Right atrium auricular region (tissue), 2 donors: ENCODE results near the gene INSIG1. TPM values are rescaled to one million over a fixed set of nuclear protein-coding genes. Genes with fewer than 3 reads are reported as not detected.

ENCODE experiments used
- DNase-seq: peaks from one replicate; pipeline ENCODE4 v3.0.0-alpha.2; 2019; ENCODE audit warnings: low spot score
- H3K27ac ChIP-seq, 2 donors: fragments of 200-600 bp; sonication (generic); 1 replicate in 1 of 2; 2 replicates in 1 of 2; pipeline ENCODE4 v1.5.1; 2016 to 2019
- H3K27me3 ChIP-seq, 2 donors: fragments of 200-600 bp; sonication (generic); one replicate each; pipeline versions ENCODE4 v1.5.1 to v1.6.0; 2017 to 2019
- H3K36me3 ChIP-seq: fragments of 200-600 bp; sonication (generic); one replicate; pipeline ENCODE4 v1.5.1; 2016
- H3K4me1 ChIP-seq, 2 donors: fragments of 200-600 bp; sonication (generic); one replicate each; pipeline versions ENCODE4 v1.5.1 to v1.6.0; 2017 to 2019
- H3K4me3 ChIP-seq, 2 donors: fragments of 200-600 bp; sonication (generic); 1 replicate in 1 of 2; 2 replicates in 1 of 2; pipeline ENCODE4 v1.5.1; 2017 to 2019; ENCODE audit warnings: mild to moderate bottlenecking in 1 of 2, moderate library complexity in 1 of 2
- H3K9me3 ChIP-seq, 2 donors: fragments of 200-600 bp; sonication (generic); one replicate each; pipeline ENCODE4 v1.5.1; 2019
- CTCF ChIP-seq, 2 donors: fragments of 200-600 bp; sonication (generic); IDR thresholded peaks; one replicate each; pipeline ENCODE4 v1.5.1; 2019; ENCODE audit warnings: antibody characterized with exemption in 2 of 2
- total RNA-seq, 2 donors: library from RNA; depleted of rRNA; stranded (reverse); fragments of >200 nt; gene quantifications; one replicate each; pipeline ENCODE4 v1.1.0, GENCODE V29; 2016

INSIG1 gene
- total RNA-seq, 2 donors from 2014 or later = 15.8 to 25.7 TPM

GRCh38 chr7:155355745-155356144, 58.1 kb downstream of the INSIG1 start:
- TF ChIP-seq CTCF (IDR thresholded peaks at IDR 0.05) = no peak
- no peaks in the 10 kb centered on the region for H3K27me3 ChIP-seq
- no peak overlapping the region for H3K27ac ChIP-seq

GRCh38 chr7:155356323-155357105, 58.8 kb downstream of the INSIG1 start:
- Histone ChIP-seq H3K4me1 (no peaks in the 10 kb centered on the region), H3K9me3 (no peaks in the 10 kb centered on the region), H3K27ac (no peak overlapping the region), H3K36me3 (no peaks in the 10 kb centered on the region), H3K27me3 (no peaks in the 10 kb centered on the region), H3K4me3 (no peak overlapping the region)
- TF ChIP-seq CTCF (IDR thresholded peaks at IDR 0.05) = peak in 1 of 2 donors; percentile 21
- no peak for DNase-seq

More at GRCh38 chr7:155355745-155356144, 58.1 kb downstream of the INSIG1 start:
- no peak overlapping the region for H3K4me3 ChIP-seq
- H3K9me3 ChIP-seq = no peaks in the 10 kb centered on the region
- DNase-seq = no peak
- H3K36me3 ChIP-seq = no peaks in the 10 kb centered on the region
- H3K4me1 ChIP-seq = no peaks in the 10 kb centered on the region

GRCh38 chr7:155357573-155358041, 59.9 kb downstream of the INSIG1 start:
- no peak for TF ChIP-seq CTCF (IDR thresholded peaks at IDR 0.05)
- Histone ChIP-seq H3K27ac (no peak overlapping the region), H3K36me3 (no peaks in the 10 kb centered on the region), H3K4me3 (no peak overlapping the region), H3K27me3 (no peaks in the 10 kb centered on the region), H3K4me1 (no peaks in the 10 kb centered on the region), H3K9me3 (no peaks in the 10 kb centered on the region)
- no peak for DNase-seq

- TF ChIP-seq CTCF (IDR thresholded peaks at IDR 0.05) = no peak
- Histone ChIP-seq H3K9me3 (no peaks in the 10 kb centered on the region), H3K36me3 (no peaks in the 10 kb centered on the region), H3K27ac (no peak overlapping the region), H3K27me3 (no peaks in the 10 kb centered on the region), H3K4me1 (no peaks in the 10 kb centered on the region), H3K4me3 (no peak overlapping the region)
- DNase-seq = no peak
These were observed 60.6 kb downstream of the INSIG1 start for GRCh38 chr7:155358066-155358947.

- Histone ChIP-seq H3K4me3 (no peak overlapping the region), H3K27ac (no peak overlapping the region), H3K9me3 (no peaks in the 10 kb centered on the region), H3K4me1 (no peaks in the 10 kb centered on the region), H3K27me3 (no peaks in the 10 kb centered on the region), H3K36me3 (no peaks in the 10 kb centered on the region)
- TF ChIP-seq CTCF (IDR thresholded peaks at IDR 0.05) = no peak
- DNase-seq = no peak
These were observed 61.5 kb downstream of the INSIG1 start for GRCh38 chr7:155358948-155359712.

Other genes with a start within 250 kb of the INSIG1 start
- gene HTR5A, start 227.6 kb upstream of the INSIG1 start, total RNA-seq = not detected
- gene EN2, start 160.3 kb downstream of the INSIG1 start, total RNA-seq = not detected
- gene CNPY1, start 248.7 kb downstream of the INSIG1 start, total RNA-seq = not detected